ENCODE data around the gene ZFP92. TPM values are rescaled to one million over a fixed set of nuclear protein-coding genes. Genes with fewer than 3 reads are reported as not detected.

Gene ZFP92
- total RNA-seq, 2 experiments from 2014 or later = 1.3 to 1.5 TPM

DNA sequence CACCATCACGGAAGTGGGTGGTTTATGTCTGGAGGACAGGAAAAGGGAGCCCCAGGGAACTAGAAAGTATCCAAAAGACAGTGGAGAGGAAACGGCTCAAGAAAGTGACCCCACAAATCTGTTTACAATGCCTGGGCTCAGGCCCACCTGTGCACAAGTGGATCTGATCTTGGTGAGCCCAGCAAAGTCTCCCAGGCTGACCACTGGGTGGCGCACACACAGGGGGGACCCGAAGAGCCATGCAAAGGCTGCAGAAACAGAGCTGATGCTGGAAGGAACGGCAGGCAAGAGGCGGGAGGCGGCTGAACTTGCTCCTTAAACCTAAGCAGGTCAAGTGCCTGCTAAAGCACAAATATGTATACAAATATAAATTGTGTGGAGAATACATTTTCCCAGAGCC, 49.6 kb downstream of the ZFP92 start:
- H3K4me3 Mint-ChIP-seq = no peak overlapping the region
- no peaks in the 10 kb centered on the region for H3K27me3 Mint-ChIP-seq
- H3K9me3 Mint-ChIP-seq = no peaks in the 10 kb centered on the region
- DNase-seq = peak; percentile 38
- peaks cover 10% of the 10 kb centered on the region for H3K36me3 Mint-ChIP-seq
- H3K4me1 Mint-ChIP-seq = no peaks in the 10 kb centered on the region
- H3K27ac Mint-ChIP-seq = no peak overlapping the region

Other genes with a start within 250 kb of the ZFP92 start
- not detected for gene MAGEA1, start 232.2 kb upstream of the ZFP92 start, total RNA-seq
- not detected for gene PNMA6F, start 89.7 kb upstream of the ZFP92 start, total RNA-seq
- 10 to 100 TPM; 12.5 to 13.9 TPM for gene ZNF275, start 77.3 kb upstream of the ZFP92 start, total RNA-seq
- not detected for gene PNMA6E, start 10.1 kb upstream of the ZFP92 start, total RNA-seq
- 1 to 10 TPM; 1.8 to 2.1 TPM for gene TREX2, start 34.6 kb downstream of the ZFP92 start, total RNA-seq
- gene HAUS7, start 59.1 kb downstream of the ZFP92 start, total RNA-seq = 10 to 100 TPM; 66.4 to 67.2 TPM
- gene BGN, start 83.5 kb downstream of the ZFP92 start, total RNA-seq = not detected
- gene ATP2B3, start 106.2 kb downstream of the ZFP92 start, total RNA-seq = not detected
- 10 to 100 TPM; 24.8 to 25.5 TPM for gene CCNQ, start 187.7 kb downstream of the ZFP92 start, total RNA-seq
- under 1 TPM; 0.08 to 0.23 TPM for gene DUSP9, start 235.7 kb downstream of the ZFP92 start, total RNA-seq

Measured in activated naive CD8-positive, alpha-beta T cell treated with anti-CD3 and anti-CD28 coated beads for 36 hours (primary cell).